ENCODE results near the gene CD200.

Gene CD200

DNA sequence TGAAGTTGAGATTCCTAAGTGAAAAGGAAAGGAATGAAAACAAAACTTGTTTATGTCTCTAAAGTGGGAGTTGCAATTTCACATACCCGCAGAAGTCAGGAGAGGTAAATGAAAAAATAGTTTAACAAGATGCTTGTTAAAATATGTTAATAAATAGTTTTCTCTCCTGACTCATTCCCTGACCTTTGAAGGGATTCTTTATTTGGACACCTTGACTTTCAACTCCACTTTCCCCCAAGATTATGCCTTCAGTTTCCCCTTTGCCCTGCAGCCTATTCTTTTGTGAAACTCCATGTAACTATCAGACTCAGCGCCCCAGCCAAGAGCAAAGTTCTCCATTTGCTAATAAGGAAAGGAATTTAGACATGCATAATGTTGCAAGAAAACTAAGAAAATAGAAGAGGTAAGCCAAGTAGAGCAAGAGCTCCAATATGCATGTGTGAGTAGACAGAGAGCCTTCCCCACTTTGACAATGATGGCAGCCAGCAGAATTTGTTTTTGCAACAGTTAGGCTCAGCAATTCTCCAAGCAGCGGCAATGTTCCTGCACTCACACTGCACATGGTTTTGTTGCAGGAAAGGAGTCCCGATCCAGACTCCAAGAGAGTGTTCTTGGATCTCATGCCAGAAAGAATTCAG lies 61.2 kb downstream of the CD200 start:
- H3K36me3 ChIP-seq (replicated peaks; ENCODE audit: insufficient read depth, low read length) = no peaks in the 10 kb centered on the region
- no peak overlapping the region for H3K4me2 ChIP-seq (ENCODE audit: low read depth, low read length)
- peaks cover 13% of the 10 kb centered on the region; the same call in 1 of the 2 replicates for H3F3A ChIP-seq (ENCODE audit: insufficient read depth, low read length)
- H4K20me1 ChIP-seq (ENCODE audit: insufficient read depth, low read length) = no peaks in the 10 kb centered on the region
- no peak overlapping the region for H3K4me3 ChIP-seq (ENCODE audit: low read length)
- no peaks in the 10 kb centered on the region for H3K27me3 ChIP-seq (replicated peaks; ENCODE audit: insufficient read depth, low read length)
- H2AFZ ChIP-seq (ENCODE audit: low read length) = no peak overlapping the region
- H3K27ac ChIP-seq (ENCODE audit: low read length) = no peak overlapping the region
- no peaks in the 10 kb centered on the region for H3K9me3 ChIP-seq (replicated peaks; ENCODE audit: insufficient read depth, low read length)
- no peaks in the 10 kb centered on the region for H3K9me2 ChIP-seq (replicated peaks; ENCODE audit: insufficient read depth, low read length)
- TF ChIP-seq CTCF (IDR thresholded peaks at IDR 0.05; ENCODE audit: low read length) (no peak), EZH2 (optimal IDR thresholded peaks at IDR 0.05; ENCODE audit: low read depth, low read length) (no peak), EZH2phosphoT487 (IDR thresholded peaks at IDR 0.05; ENCODE audit: low read length) (no peak)
- DNase-seq = no peak
- no peaks in the 10 kb centered on the region for H3K79me2 ChIP-seq (ENCODE audit: low read length)
- peaks cover 15% of the 10 kb centered on the region for H3K4me1 ChIP-seq (ENCODE audit: low read length)
- H3K9ac ChIP-seq (ENCODE audit: low read length) = no peak overlapping the region

DNA sequence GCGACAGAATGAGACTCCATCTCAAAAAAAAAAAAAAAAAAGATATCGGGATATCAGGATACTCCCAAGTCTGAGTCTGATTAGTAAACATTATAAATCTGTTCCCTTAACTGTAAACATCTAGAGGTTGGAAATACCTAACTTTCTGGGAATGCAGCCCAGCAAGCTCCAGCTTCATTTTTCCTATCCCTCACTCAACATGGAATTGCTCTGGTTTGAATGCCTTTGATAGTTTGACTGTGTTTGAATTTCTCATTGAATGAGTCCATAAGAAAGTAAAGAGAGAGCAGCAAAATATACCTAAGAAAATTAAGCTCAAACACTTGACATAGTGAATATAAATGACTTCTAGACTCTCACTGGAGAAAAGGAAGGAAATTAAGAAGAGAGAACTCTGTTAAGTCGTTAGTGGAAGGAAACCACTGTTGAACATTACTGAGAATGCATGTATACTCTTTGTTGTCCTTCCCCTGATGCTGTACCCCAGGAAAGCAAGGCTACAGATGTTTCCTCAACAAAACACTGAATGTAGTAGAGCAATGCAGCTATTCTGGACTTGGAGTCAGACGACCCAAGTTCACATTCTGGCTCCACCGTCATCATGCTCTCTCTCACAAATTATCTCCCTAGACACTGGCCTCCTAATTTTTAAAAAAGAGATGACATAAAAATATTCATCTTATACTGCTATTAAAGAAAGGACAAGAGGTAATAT lies 62.4 kb downstream of the CD200 start:
- H3K9ac ChIP-seq (ENCODE audit: low read length) = no peak overlapping the region
- no peaks in the 10 kb centered on the region for H3K79me2 ChIP-seq (ENCODE audit: low read length)
- H3K4me2 ChIP-seq (ENCODE audit: low read depth, low read length) = no peak overlapping the region
- no peaks in the 10 kb centered on the region for H3K36me3 ChIP-seq (replicated peaks; ENCODE audit: insufficient read depth, low read length)
- no peak overlapping the region for H2AFZ ChIP-seq (ENCODE audit: low read length)
- H3K27ac ChIP-seq (ENCODE audit: low read length) = no peak overlapping the region
- DNase-seq = no peak
- no peak for TF ChIP-seq EZH2 (optimal IDR thresholded peaks at IDR 0.05; ENCODE audit: low read depth, low read length)
- no peak for TF ChIP-seq CTCF (IDR thresholded peaks at IDR 0.05; ENCODE audit: low read length)
- no peak for TF ChIP-seq EZH2phosphoT487 (IDR thresholded peaks at IDR 0.05; ENCODE audit: low read length)
- no peaks in the 10 kb centered on the region for H4K20me1 ChIP-seq (ENCODE audit: insufficient read depth, low read length)
- peaks cover 15% of the 10 kb centered on the region for H3K4me1 ChIP-seq (ENCODE audit: low read length)
- H3K4me3 ChIP-seq (ENCODE audit: low read length) = no peak overlapping the region
- H3K9me2 ChIP-seq (replicated peaks; ENCODE audit: insufficient read depth, low read length) = no peaks in the 10 kb centered on the region
- no peaks in the 10 kb centered on the region for H3K27me3 ChIP-seq (replicated peaks; ENCODE audit: insufficient read depth, low read length)
- H3F3A ChIP-seq (ENCODE audit: insufficient read depth, low read length) = peaks cover 13% of the 10 kb centered on the region; the same call in 1 of the 2 replicates
- no peaks in the 10 kb centered on the region for H3K9me3 ChIP-seq (replicated peaks; ENCODE audit: insufficient read depth, low read length)

- Histone ChIP-seq H3K36me3 (replicated peaks; ENCODE audit: insufficient read depth, low read length) (no peaks in the 10 kb centered on the region), H3F3A (ENCODE audit: insufficient read depth, low read length) (peaks cover 9% of the 10 kb centered on the region; the same call in 1 of the 2 replicates), H3K4me1 (ENCODE audit: low read length) (peaks cover 11% of the 10 kb centered on the region), H3K4me2 (ENCODE audit: low read depth, low read length) (no peak overlapping the region), H3K9me2 (replicated peaks; ENCODE audit: insufficient read depth, low read length) (no peaks in the 10 kb centered on the region), H3K4me3 (ENCODE audit: low read length) (no peak overlapping the region), H3K9me3 (replicated peaks; ENCODE audit: insufficient read depth, low read length) (no peaks in the 10 kb centered on the region), H2AFZ (ENCODE audit: low read length) (no peak overlapping the region), H3K27me3 (replicated peaks; ENCODE audit: insufficient read depth, low read length) (no peaks in the 10 kb centered on the region), H3K79me2 (ENCODE audit: low read length) (no peaks in the 10 kb centered on the region), H4K20me1 (ENCODE audit: insufficient read depth, low read length) (no peaks in the 10 kb centered on the region), H3K27ac (ENCODE audit: low read length) (no peak overlapping the region), H3K9ac (ENCODE audit: low read length) (no peak overlapping the region)
- no peak for DNase-seq
- TF ChIP-seq EZH2 (optimal IDR thresholded peaks at IDR 0.05; ENCODE audit: low read depth, low read length) = no peak
- TF ChIP-seq EZH2phosphoT487 (IDR thresholded peaks at IDR 0.05; ENCODE audit: low read length) = no peak
- TF ChIP-seq CTCF (IDR thresholded peaks at IDR 0.05; ENCODE audit: low read length) = no peak
These were observed 62.9 kb downstream of the CD200 start for GRCh38 chr3:112395896-112396290.
